Measurements from ENCODE around the gene BNC2. TPM values are rescaled to one million over a fixed set of nuclear protein-coding genes. Genes with fewer than 3 reads are reported as not detected.

The BNC2 gene
- total RNA-seq, 1 experiment from 2014 or later, result 11.7 TPM

- Histone ChIP-seq H3K27me3 (ENCODE audit: low read length) (no peaks in the 10 kb centered on the region), H3K9me2 (replicated peaks; ENCODE audit: low read length) (no peaks in the 10 kb centered on the region), H3K79me2 (ENCODE audit: low read length) (peaks cover under 1% of the 10 kb centered on the region; the same call in 1 of the 2 replicates), H3K4me3 (ENCODE audit: low read length) (no peak overlapping the region), H2AFZ (ENCODE audit: low read length) (no peak overlapping the region), H3K4me1 (ENCODE audit: insufficient read depth, low read length) (peaks cover 21% of the 10 kb centered on the region), H3K4me2 (ENCODE audit: low read length) (peak overlapping the region; percentile 6), H3K9ac (ENCODE audit: low read length) (no peak overlapping the region), H3K27ac (ENCODE audit: low read length) (peak overlapping the region; percentile 6; the same call in 1 of the 2 replicates), H3K36me3 (ENCODE audit: low read depth, low read length) (no peaks in the 10 kb centered on the region), H3F3A (ENCODE audit: low read length, unreplicated experiment) (no peaks in the 10 kb centered on the region), H3K9me3 (ENCODE audit: low read length) (no peaks in the 10 kb centered on the region), H4K20me1 (ENCODE audit: low read length) (no peaks in the 10 kb centered on the region)
- ChIA-PET POLR2A (ENCODE audit: unreplicated experiment) (interaction anchor here (0.6 kb wide), 1 partner anchor 10 kb away, joined by 3 read pairs; no protein-coding TSS in a partner anchor), CTCF (no interaction called here)
- no TSS peak for BruUV-seq (replicated peaks)
- ATAC-seq (peak; percentile 40), DNase-seq (peak; percentile 26)
- intact Hi-C loops (cut with micrococcal nuclease), result loop anchor here (10.0 kb wide), 1 partner anchor 116 kb away; no protein-coding TSS in a partner anchor
- TF ChIP-seq CTCF (conservative IDR thresholded peaks at IDR 0.05; ENCODE audit: low read depth, low read length) (no peak), EZH2 (IDR thresholded peaks at IDR 0.05; ENCODE audit: low read length, unreplicated experiment) (no peak), EZH2phosphoT487 (IDR thresholded peaks at IDR 0.05; ENCODE audit: borderline replicate concordance, low read length) (no peak)
Measured at GRCh38 chr9:16720386-16720785, 150.1 kb downstream of the BNC2 start.

- Histone ChIP-seq H3K9me2 (replicated peaks; ENCODE audit: low read length) (no peaks in the 10 kb centered on the region), H3K4me3 (ENCODE audit: low read length) (no peak overlapping the region), H3K79me2 (ENCODE audit: low read length) (no peaks in the 10 kb centered on the region), H3K27ac (ENCODE audit: low read length) (peak overlapping the region; percentile 36; the same call in 1 of the 2 replicates), H3F3A (ENCODE audit: low read length, unreplicated experiment) (no peaks in the 10 kb centered on the region), H3K9ac (ENCODE audit: low read length) (no peak overlapping the region), H3K36me3 (ENCODE audit: low read depth, low read length) (no peaks in the 10 kb centered on the region), H3K4me2 (ENCODE audit: low read length) (peak overlapping the region; percentile 6; the same call in 1 of the 2 replicates), H3K4me1 (ENCODE audit: insufficient read depth, low read length) (peaks cover 16% of the 10 kb centered on the region), H3K27me3 (ENCODE audit: low read length) (no peaks in the 10 kb centered on the region), H3K9me3 (ENCODE audit: low read length) (no peaks in the 10 kb centered on the region), H2AFZ (ENCODE audit: low read length) (no peak overlapping the region), H4K20me1 (ENCODE audit: low read length) (no peaks in the 10 kb centered on the region)
- ATAC-seq, result no peak
- ChIA-PET CTCF (no interaction called here), POLR2A (ENCODE audit: unreplicated experiment) (no interaction called here)
- no TSS peak for BruUV-seq (replicated peaks)
- no peak for DNase-seq
- TF ChIP-seq EZH2 (IDR thresholded peaks at IDR 0.05; ENCODE audit: low read length, unreplicated experiment) (no peak), EZH2phosphoT487 (IDR thresholded peaks at IDR 0.05; ENCODE audit: borderline replicate concordance, low read length) (no peak), CTCF (conservative IDR thresholded peaks at IDR 0.05; ENCODE audit: low read depth, low read length) (no peak)
- intact Hi-C loops (cut with micrococcal nuclease), result loop anchor here (10.0 kb wide), 1 partner anchor 115 kb away; no protein-coding TSS in a partner anchor
Measured at GRCh38 chr9:16719921-16720320, 150.5 kb downstream of the BNC2 start.

GRCh38 chr9:16718952-16719351 is 151.5 kb downstream of the BNC2 start:
- H3F3A ChIP-seq (ENCODE audit: low read length, unreplicated experiment), result no peaks in the 10 kb centered on the region
- no peak overlapping the region for H3K4me2 ChIP-seq (ENCODE audit: low read length)
- no peak overlapping the region for H3K27ac ChIP-seq (ENCODE audit: low read length)
- H3K9me3 ChIP-seq (ENCODE audit: low read length), result no peaks in the 10 kb centered on the region
- ATAC-seq (no peak), DNase-seq (no peak)
- H3K79me2 ChIP-seq (ENCODE audit: low read length), result no peaks in the 10 kb centered on the region
- no peaks in the 10 kb centered on the region for H3K9me2 ChIP-seq (replicated peaks; ENCODE audit: low read length)
- POLR2A ChIA-PET (ENCODE audit: unreplicated experiment), result no interaction called here
- intact Hi-C loops (cut with micrococcal nuclease), result no loop called here
- no TSS peak for BruUV-seq (replicated peaks)
- no peak overlapping the region for H2AFZ ChIP-seq (ENCODE audit: low read length)
- TF ChIP-seq EZH2phosphoT487 (IDR thresholded peaks at IDR 0.05; ENCODE audit: borderline replicate concordance, low read length) (no peak), CTCF (conservative IDR thresholded peaks at IDR 0.05; ENCODE audit: low read depth, low read length) (no peak), EZH2 (IDR thresholded peaks at IDR 0.05; ENCODE audit: low read length, unreplicated experiment) (no peak)
- no peak overlapping the region for H3K9ac ChIP-seq (ENCODE audit: low read length)
- no peak overlapping the region for H3K4me3 ChIP-seq (ENCODE audit: low read length)
- CTCF ChIA-PET, result no interaction called here
- H3K27me3 ChIP-seq (ENCODE audit: low read length), result no peaks in the 10 kb centered on the region
- peaks cover 15% of the 10 kb centered on the region; the same call in 1 of the 2 replicates for H3K4me1 ChIP-seq (ENCODE audit: insufficient read depth, low read length)
- no peaks in the 10 kb centered on the region for H3K36me3 ChIP-seq (ENCODE audit: low read depth, low read length)
- H4K20me1 ChIP-seq (ENCODE audit: low read length), result no peaks in the 10 kb centered on the region
